Testis (tissue), 2 donors: Measurements from ENCODE around the gene RBM17.

Experiments
- CTCF ChIP-seq, 3 experiments: fragments of 450-650 bp in 2 of 3; fragments of 200-600 bp in 1 of 3; sonication (generic) in 1 of 3; IDR thresholded peaks; one replicate each; pipeline ENCODE4 v1.5.1; 2016 to 2019; ENCODE audit warnings: antibody characterized with exemption in 3 of 3, mild to moderate bottlenecking in 2 of 3, moderate library complexity in 1 of 3
- POLR2A ChIP-seq: fragments of 450-650 bp; IDR thresholded peaks from one replicate; pipeline ENCODE4 v1.6.1; 2017; ENCODE audit warnings: antibody characterized with exemption, mild to moderate bottlenecking, moderate library complexity

- no peak for TF ChIP-seq CTCF (IDR thresholded peaks at IDR 0.05)
- TF ChIP-seq POLR2A: no peak
Observed at GRCh38 chr10:6146013-6146785, 57.4 kb downstream of the RBM17 start.
